Body of pancreas (tissue), 4 donors: ENCODE results near the gene HPN.

ENCODE experiments used
- POLR2A ChIP-seq, 3 donors: fragments of 450-650 bp; IDR thresholded peaks; one replicate each; pipeline ENCODE4 v1.6.1; 2016; ENCODE audit warnings: antibody characterized with exemption in 3 of 3, mild to moderate bottlenecking in 2 of 3
- TF ChIP-seq, protein P1 (sequence below), 7 experiments: fragments of 450-650 bp in 4 of 7; fragments of 200-600 bp in 3 of 7; sonication (generic) in 3 of 7; IDR thresholded peaks; one replicate each; pipeline ENCODE4 v1.5.1; 2016 to 2019; ENCODE audit warnings: antibody characterized with exemption in 7 of 7

- TF ChIP-seq, protein P1, sequence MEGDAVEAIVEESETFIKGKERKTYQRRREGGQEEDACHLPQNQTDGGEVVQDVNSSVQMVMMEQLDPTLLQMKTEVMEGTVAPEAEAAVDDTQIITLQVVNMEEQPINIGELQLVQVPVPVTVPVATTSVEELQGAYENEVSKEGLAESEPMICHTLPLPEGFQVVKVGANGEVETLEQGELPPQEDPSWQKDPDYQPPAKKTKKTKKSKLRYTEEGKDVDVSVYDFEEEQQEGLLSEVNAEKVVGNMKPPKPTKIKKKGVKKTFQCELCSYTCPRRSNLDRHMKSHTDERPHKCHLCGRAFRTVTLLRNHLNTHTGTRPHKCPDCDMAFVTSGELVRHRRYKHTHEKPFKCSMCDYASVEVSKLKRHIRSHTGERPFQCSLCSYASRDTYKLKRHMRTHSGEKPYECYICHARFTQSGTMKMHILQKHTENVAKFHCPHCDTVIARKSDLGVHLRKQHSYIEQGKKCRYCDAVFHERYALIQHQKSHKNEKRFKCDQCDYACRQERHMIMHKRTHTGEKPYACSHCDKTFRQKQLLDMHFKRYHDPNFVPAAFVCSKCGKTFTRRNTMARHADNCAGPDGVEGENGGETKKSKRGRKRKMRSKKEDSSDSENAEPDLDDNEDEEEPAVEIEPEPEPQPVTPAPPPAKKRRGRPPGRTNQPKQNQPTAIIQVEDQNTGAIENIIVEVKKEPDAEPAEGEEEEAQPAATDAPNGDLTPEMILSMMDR (IDR thresholded peaks at IDR 0.05): no peak
- TF ChIP-seq POLR2A (IDR thresholded peaks at IDR 0.05): no peak
These were observed 39.2 kb downstream of the HPN start for GRCh38 chr19:35080613-35081170.
